NAMALWA (cell line): ENCODE results near the gene CLCNKB.
"Not testable (repeated sequence)": the region's sequence is repeated elsewhere in the genome, so short reads cannot be mapped to it uniquely, and the experiment has no call there.

Experiments used
- DNase-seq: peaks from one replicate; pipeline ENCODE4 v3.0.0-alpha.2; 2015; ENCODE audit warnings: low spot score

CLCNKB gene

GRCh38 chr1:16033103-16033632 is 10.4 kb upstream of the CLCNKB start:
- not testable (repeated sequence) for DNase-seq

GRCh38 chr1:16036461-16036860 is 7.1 kb upstream of the CLCNKB start:
- DNase-seq = not testable (repeated sequence)

GRCh38 chr1:16038620-16038912 is 5.0 kb upstream of the CLCNKB start:
- no peak for DNase-seq

- not testable (repeated sequence) for DNase-seq
Measured at GRCh38 chr1:16039871-16040270, 3.7 kb upstream of the CLCNKB start.

- DNase-seq = no peak
Measured at GRCh38 chr1:16041200-16041599, 2.4 kb upstream of the CLCNKB start.

GRCh38 chr1:16042096-16042495 is 1.5 kb upstream of the CLCNKB start:
- DNase-seq = peak; percentile 49

GRCh38 chr1:16042654-16043053 is 928 bp upstream of the CLCNKB start:
- not testable (repeated sequence) for DNase-seq

GRCh38 chr1:16043950-16044349 is 368 bp downstream of the CLCNKB start:
- DNase-seq = no peak

GRCh38 chr1:16046842-16047241 is 3.3 kb downstream of the CLCNKB start:
- DNase-seq = no peak

GRCh38 chr1:16047791-16048475 is 4.4 kb downstream of the CLCNKB start:
- DNase-seq = no peak

GRCh38 chr1:16048573-16049189 is 5.1 kb downstream of the CLCNKB start:
- peak; percentile 83 for DNase-seq

GRCh38 chr1:16050328-16050727 is 6.7 kb downstream of the CLCNKB start:
- DNase-seq = no peak

GRCh38 chr1:16051039-16051438 is 7.5 kb downstream of the CLCNKB start:
- no peak for DNase-seq

GRCh38 chr1:16051949-16052348 is 8.4 kb downstream of the CLCNKB start:
- DNase-seq = not testable (repeated sequence)

- no peak for DNase-seq
Measured at GRCh38 chr1:16053781-16054502, 10.4 kb downstream of the CLCNKB start.

- DNase-seq = no peak
Measured at GRCh38 chr1:16054598-16055540, 11.3 kb downstream of the CLCNKB start.

- peak; percentile 97 for DNase-seq
Measured at GRCh38 chr1:16055613-16056520, 12.3 kb downstream of the CLCNKB start.

GRCh38 chr1:16056521-16056912 is 12.9 kb downstream of the CLCNKB start:
- not testable (repeated sequence) for DNase-seq

- not testable (repeated sequence) for DNase-seq
Measured at GRCh38 chr1:16057314-16057915, 13.8 kb downstream of the CLCNKB start.

GRCh38 chr1:16058394-16059120 is 15.0 kb downstream of the CLCNKB start:
- DNase-seq = not testable (repeated sequence)
